ENCODE results near the gene RBM17. TPM values are rescaled to one million over a fixed set of nuclear protein-coding genes. Genes with fewer than 3 reads are reported as not detected.

Gene RBM17
- total and polyA plus RNA-seq, 4 donors = 65.5 to 103 (median 80.6) TPM

- Histone ChIP-seq H3K9ac (ENCODE audit: insufficient read depth in 1 of 2, low read length in 2 of 2) (no peak overlapping the region), H3K27ac (ENCODE audit: low read depth in 1 of 2, low read length in 1 of 2) (no peak overlapping the region), H3K27me3 (ENCODE audit: control insufficient read depth in 3 of 3, insufficient read depth in 3 of 3, low read length in 2 of 3) (peaks cover 0 to 4% (median 0%) of the 10 kb centered on the region in 3 donors), H3K36me3 (ENCODE audit: control insufficient read depth in 4 of 4, insufficient read depth in 4 of 4, low read length in 4 of 4) (no peaks in the 10 kb centered on the region), H3K4me3 (no peak overlapping the region), H3K4me1 (ENCODE audit: control insufficient read depth in 5 of 5, insufficient read depth in 5 of 5, low read length in 5 of 5) (peaks cover 0 to 6% (median 0%) of the 10 kb centered on the region in 5 donors), H3K9me3 (ENCODE audit: control insufficient read depth in 4 of 4, insufficient read depth in 3 of 4, low read length in 3 of 4) (no peaks in the 10 kb centered on the region)
- DNase-seq (no peak), ATAC-seq (ENCODE audit: insufficient read depth, low FRiP score) (no peak)
- no peak for TF ChIP-seq CTCF (IDR thresholded peaks at IDR 0.05; ENCODE audit: control extremely low read depth, extremely low read depth)
- 96 to 98% methylated on average over 7 of the region's 7 CpGs for WGBS, 2 donors
These were observed 40.4 kb upstream of the RBM17 start for GRCh38 chr10:6048281-6049030.

DNA sequence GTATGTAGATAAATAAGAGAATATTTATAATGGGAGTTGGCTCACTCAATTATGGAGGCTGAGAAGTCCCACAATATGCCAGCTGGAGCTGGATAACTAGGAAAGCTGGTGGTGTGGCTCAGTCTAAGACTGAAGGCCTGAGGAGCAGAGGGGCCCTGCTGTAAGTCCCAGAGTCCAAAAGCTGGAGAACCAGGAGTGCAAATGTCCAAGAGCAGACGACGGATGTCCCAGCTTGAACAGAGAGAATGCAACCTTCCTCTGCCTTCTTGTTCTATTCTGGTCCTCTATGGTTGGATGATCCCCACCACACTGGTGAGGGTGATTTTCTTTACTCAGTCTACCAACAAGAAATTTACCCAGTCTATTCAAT, 39.8 kb upstream of the RBM17 start:
- TF ChIP-seq CTCF (IDR thresholded peaks at IDR 0.05; ENCODE audit: control extremely low read depth, extremely low read depth) = no peak
- H3K27me3 ChIP-seq (ENCODE audit: control insufficient read depth in 3 of 3, insufficient read depth in 3 of 3, low read length in 2 of 3) = peaks cover 0 to 4% (median 0%) of the 10 kb centered on the region in 3 donors
- WGBS, 2 donors = 90 to 99% methylated on average over 2 of the region's 2 CpGs
- ATAC-seq (ENCODE audit: insufficient read depth, low FRiP score) = no peak
- H3K9ac ChIP-seq (ENCODE audit: insufficient read depth in 1 of 2, low read length in 2 of 2) = no peak overlapping the region
- H3K4me1 ChIP-seq (ENCODE audit: control insufficient read depth in 5 of 5, insufficient read depth in 5 of 5, low read length in 5 of 5) = peaks cover 0 to 6% (median 2%) of the 10 kb centered on the region in 5 donors
- H3K27ac ChIP-seq (ENCODE audit: low read depth in 1 of 2, low read length in 1 of 2) = no peak overlapping the region
- DNase-seq = no peak
- H3K4me3 ChIP-seq = no peak overlapping the region
- H3K9me3 ChIP-seq (ENCODE audit: control insufficient read depth in 4 of 4, insufficient read depth in 3 of 4, low read length in 3 of 4) = no peaks in the 10 kb centered on the region
- H3K36me3 ChIP-seq (ENCODE audit: control insufficient read depth in 4 of 4, insufficient read depth in 4 of 4, low read length in 4 of 4) = no peaks in the 10 kb centered on the region

- H3K4me3 ChIP-seq = no peak overlapping the region
- H3K9me3 ChIP-seq (ENCODE audit: control insufficient read depth in 4 of 4, insufficient read depth in 3 of 4, low read length in 3 of 4) = no peaks in the 10 kb centered on the region
- no peak for TF ChIP-seq CTCF (IDR thresholded peaks at IDR 0.05; ENCODE audit: control extremely low read depth, extremely low read depth)
- H3K36me3 ChIP-seq (ENCODE audit: control insufficient read depth in 4 of 4, insufficient read depth in 4 of 4, low read length in 4 of 4) = no peaks in the 10 kb centered on the region
- peak overlapping the region in 1 of 2 donors; percentile 84 for H3K27ac ChIP-seq (ENCODE audit: low read depth in 1 of 2, low read length in 1 of 2)
- DNase-seq (peak; percentile 53 to 69 (median 68)), ATAC-seq (ENCODE audit: insufficient read depth, low FRiP score) (peak; percentile 63)
- 7 to 9% methylated on average over 18 of the region's 18 CpGs for WGBS, 2 donors
- peak overlapping the region in 1 of 2 donors; percentile 56 for H3K9ac ChIP-seq (ENCODE audit: insufficient read depth in 1 of 2, low read length in 2 of 2)
- peaks cover 0 to 4% (median 0%) of the 10 kb centered on the region in 3 donors for H3K27me3 ChIP-seq (ENCODE audit: control insufficient read depth in 3 of 3, insufficient read depth in 3 of 3, low read length in 2 of 3)
- H3K4me1 ChIP-seq (ENCODE audit: control insufficient read depth in 5 of 5, insufficient read depth in 5 of 5, low read length in 5 of 5) = peaks cover 0 to 6% (median 5%) of the 10 kb centered on the region in 5 donors
These were observed 37.9 kb upstream of the RBM17 start for GRCh38 chr10:6050801-6051445.
